ENCODE measurements around the gene DACH1.

DNA sequence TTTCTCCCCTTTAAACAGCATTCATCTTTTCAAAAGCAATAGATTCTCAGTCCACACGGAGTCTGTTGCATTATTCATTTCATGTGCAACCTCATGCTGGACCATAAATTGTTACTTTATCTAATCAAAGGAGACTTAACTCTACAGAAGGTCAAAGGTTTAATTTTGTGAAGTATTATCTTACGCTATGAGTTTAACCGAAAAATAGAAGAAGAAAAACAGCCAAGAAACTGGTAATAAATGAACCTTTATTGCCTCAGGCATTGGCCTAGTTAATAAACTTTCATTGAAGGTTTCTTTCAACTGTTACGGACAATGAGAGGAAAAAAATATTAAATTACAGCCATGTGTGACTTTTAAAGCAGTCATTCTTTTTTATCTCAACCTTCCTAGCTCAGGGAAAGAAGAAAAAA, 223.6 kb downstream of the DACH1 start:
- TF ChIP-seq, protein P1, sequence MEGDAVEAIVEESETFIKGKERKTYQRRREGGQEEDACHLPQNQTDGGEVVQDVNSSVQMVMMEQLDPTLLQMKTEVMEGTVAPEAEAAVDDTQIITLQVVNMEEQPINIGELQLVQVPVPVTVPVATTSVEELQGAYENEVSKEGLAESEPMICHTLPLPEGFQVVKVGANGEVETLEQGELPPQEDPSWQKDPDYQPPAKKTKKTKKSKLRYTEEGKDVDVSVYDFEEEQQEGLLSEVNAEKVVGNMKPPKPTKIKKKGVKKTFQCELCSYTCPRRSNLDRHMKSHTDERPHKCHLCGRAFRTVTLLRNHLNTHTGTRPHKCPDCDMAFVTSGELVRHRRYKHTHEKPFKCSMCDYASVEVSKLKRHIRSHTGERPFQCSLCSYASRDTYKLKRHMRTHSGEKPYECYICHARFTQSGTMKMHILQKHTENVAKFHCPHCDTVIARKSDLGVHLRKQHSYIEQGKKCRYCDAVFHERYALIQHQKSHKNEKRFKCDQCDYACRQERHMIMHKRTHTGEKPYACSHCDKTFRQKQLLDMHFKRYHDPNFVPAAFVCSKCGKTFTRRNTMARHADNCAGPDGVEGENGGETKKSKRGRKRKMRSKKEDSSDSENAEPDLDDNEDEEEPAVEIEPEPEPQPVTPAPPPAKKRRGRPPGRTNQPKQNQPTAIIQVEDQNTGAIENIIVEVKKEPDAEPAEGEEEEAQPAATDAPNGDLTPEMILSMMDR (IDR thresholded peaks at IDR 0.05; ENCODE audit: insufficient read depth, low read depth, low read length) = no peak
- no peak for TF ChIP-seq EZH2 (IDR thresholded peaks at IDR 0.05; ENCODE audit: insufficient read depth, low read length)
